Raji (cell line): ENCODE data around the gene VPS37B.

Experiments used
- POLR2A ChIP-seq: IDR thresholded peaks from 2 replicates; pipeline ENCODE4 v1.6.1; 2011; ENCODE audit warnings: low read depth, low read length, control low read depth; ENCODE audit not compliant: insufficient read depth

VPS37B gene

GRCh38 chr12:122834104-122834920, 61.6 kb downstream of the VPS37B start:
- no peak for TF ChIP-seq POLR2A

- TF ChIP-seq POLR2A, result no peak
Measured at GRCh38 chr12:122830517-122831214, 65.3 kb downstream of the VPS37B start.

- TF ChIP-seq POLR2A, result no peak
Measured at GRCh38 chr12:122827258-122827657, 68.7 kb downstream of the VPS37B start.

GRCh38 chr12:122825773-122826724, 69.9 kb downstream of the VPS37B start:
- no peak for TF ChIP-seq POLR2A

GRCh38 chr12:122823429-122823828, 72.5 kb downstream of the VPS37B start:
- TF ChIP-seq POLR2A, result no peak

GRCh38 chr12:122820838-122821271, 75.1 kb downstream of the VPS37B start:
- TF ChIP-seq POLR2A, result peak; percentile 59

- no peak for TF ChIP-seq POLR2A
Measured at GRCh38 chr12:122820138-122820537, 75.8 kb downstream of the VPS37B start.

GRCh38 chr12:122819209-122819785, 76.6 kb downstream of the VPS37B start:
- no peak for TF ChIP-seq POLR2A
